Osteocyte (in vitro differentiated cells): Measurements from ENCODE around the gene CDKN3. TPM values are rescaled to one million over a fixed set of nuclear protein-coding genes. Genes with fewer than 3 reads are reported as not detected.

Experiments used
- DNase-seq: peaks from one replicate; pipeline ENCODE4 v3.0.0; 2021; ENCODE audit warnings: mixed read lengths; ENCODE audit not compliant: unreplicated experiment; ENCODE audit errors: extremely low spot score
- H3K27ac Mint-ChIP-seq: one replicate; pipeline ENCODE4 v1.8.0; 2021; ENCODE audit warnings: mild to moderate bottlenecking, mixed read lengths; ENCODE audit not compliant: unreplicated experiment
- H3K27me3 Mint-ChIP-seq: one replicate; pipeline ENCODE4 v1.8.0; 2021; ENCODE audit warnings: mixed read lengths; ENCODE audit not compliant: unreplicated experiment
- H3K36me3 Mint-ChIP-seq: one replicate; pipeline ENCODE4 v1.8.0; 2021; ENCODE audit warnings: mixed read lengths; ENCODE audit not compliant: unreplicated experiment
- H3K4me1 Mint-ChIP-seq: one replicate; pipeline ENCODE4 v1.8.0; 2021; ENCODE audit warnings: mixed read lengths; ENCODE audit not compliant: unreplicated experiment
- H3K4me3 Mint-ChIP-seq: one replicate; pipeline ENCODE4 v1.8.0; 2021; ENCODE audit warnings: mild to moderate bottlenecking, moderate library complexity, mixed read lengths; ENCODE audit not compliant: unreplicated experiment
- H3K9me3 Mint-ChIP-seq: one replicate; pipeline ENCODE4 v1.8.0; 2021; ENCODE audit warnings: mixed read lengths; ENCODE audit not compliant: unreplicated experiment
- CTCF ChIP-seq: fragments of 200-600 bp; sonication (generic); IDR thresholded peaks from 2 replicates; pipeline ENCODE4 v1.5.0; 2021; ENCODE audit warnings: antibody characterized with exemption, mild to moderate bottlenecking, moderate library complexity
- total RNA-seq: library from RNA; stranded (reverse); gene quantifications from 2 replicates; pipeline ENCODE4 v1.2.1, GENCODE V29; 2021

CDKN3 gene
- total RNA-seq, 1 donor from 2014 or later = 8.5 TPM

DNA sequence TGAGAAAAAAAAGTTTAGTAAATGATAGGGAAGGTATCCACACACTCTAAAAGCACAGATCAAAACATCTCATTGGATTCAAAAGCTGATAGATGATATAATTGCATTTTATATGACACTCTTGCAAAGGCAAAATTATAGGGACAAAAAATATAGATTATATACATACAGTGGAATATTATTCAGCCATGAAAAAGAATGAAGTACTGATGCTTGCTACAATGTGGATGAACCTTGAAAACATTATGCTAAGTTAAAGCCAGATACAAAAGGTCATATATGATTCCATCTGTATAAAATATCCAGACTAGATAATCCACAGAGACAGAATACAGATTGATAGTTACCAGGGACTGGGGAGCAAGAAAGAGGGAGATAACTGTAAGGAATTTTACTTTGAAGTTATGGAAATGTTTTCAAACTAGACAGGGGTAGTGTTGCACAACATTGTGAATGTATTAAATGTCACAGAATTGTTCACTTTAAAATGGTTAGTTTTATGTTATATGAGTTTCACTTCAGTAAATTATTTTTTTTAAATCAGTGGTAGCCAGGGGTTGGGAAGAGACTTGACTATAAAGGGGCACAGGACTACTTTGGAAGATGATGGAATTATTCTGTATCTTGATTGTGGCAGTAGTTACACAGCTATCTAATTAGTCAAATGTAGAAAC is 41.7 kb upstream of the CDKN3 start:
- Mint-ChIP-seq H3K36me3 (no peaks in the 10 kb centered on the region), H3K27me3 (peaks cover 14% of the 10 kb centered on the region), H3K27ac (no peak overlapping the region), H3K9me3 (no peaks in the 10 kb centered on the region), H3K4me3 (no peak overlapping the region), H3K4me1 (peaks cover 9% of the 10 kb centered on the region)
- no peak for DNase-seq
- no peak for TF ChIP-seq CTCF

DNA sequence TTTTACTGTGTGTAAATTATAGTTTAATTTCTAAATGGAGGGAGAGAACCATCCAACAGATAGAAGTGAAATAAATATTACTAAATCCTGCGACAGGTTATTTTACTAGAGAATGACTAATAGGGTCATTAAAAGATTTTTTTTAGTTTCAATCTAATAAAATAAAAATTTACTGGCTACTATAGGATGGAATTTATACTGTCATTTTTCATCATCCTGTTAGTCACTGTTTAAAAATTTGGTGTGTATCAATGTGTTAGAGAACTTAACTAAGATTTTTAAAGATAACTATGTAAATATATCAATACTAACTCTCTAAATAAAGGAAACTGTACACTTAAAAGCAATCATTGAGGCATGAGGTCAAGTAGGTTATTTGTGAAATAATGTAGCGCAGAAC is 41.1 kb upstream of the CDKN3 start:
- H3K9me3 Mint-ChIP-seq = no peaks in the 10 kb centered on the region
- H3K4me3 Mint-ChIP-seq = no peak overlapping the region
- peaks cover 13% of the 10 kb centered on the region for H3K27me3 Mint-ChIP-seq
- H3K36me3 Mint-ChIP-seq = no peaks in the 10 kb centered on the region
- no peak overlapping the region for H3K27ac Mint-ChIP-seq
- DNase-seq = no peak
- peaks cover 9% of the 10 kb centered on the region for H3K4me1 Mint-ChIP-seq
- no peak for TF ChIP-seq CTCF

DNA sequence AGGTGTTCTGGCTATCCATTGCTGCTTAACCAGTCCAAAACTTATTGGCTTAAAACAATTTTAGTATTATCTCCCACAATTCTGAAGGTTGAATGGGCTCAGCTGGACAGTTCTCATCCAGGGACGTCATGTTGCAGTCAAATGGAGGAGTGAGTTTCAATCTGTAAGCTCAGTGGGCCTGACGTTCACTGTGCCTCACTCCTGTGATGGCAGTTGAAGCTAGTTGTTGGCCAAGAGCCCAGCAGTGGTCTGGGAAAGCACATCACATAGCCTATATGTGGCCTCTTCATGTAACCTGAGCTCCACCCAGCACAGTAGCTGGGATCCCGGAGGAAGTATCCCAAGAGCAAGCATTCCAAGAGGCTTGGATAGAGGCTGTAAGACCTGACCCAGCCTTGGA is 40.6 kb upstream of the CDKN3 start:
- no peak overlapping the region for H3K4me3 Mint-ChIP-seq
- no peaks in the 10 kb centered on the region for H3K36me3 Mint-ChIP-seq
- TF ChIP-seq CTCF = no peak
- H3K9me3 Mint-ChIP-seq = no peaks in the 10 kb centered on the region
- H3K27ac Mint-ChIP-seq = no peak overlapping the region
- H3K4me1 Mint-ChIP-seq = peaks cover 9% of the 10 kb centered on the region
- peaks cover 13% of the 10 kb centered on the region for H3K27me3 Mint-ChIP-seq
- DNase-seq = no peak

GRCh38 chr14:54360667-54361066 is 36.1 kb upstream of the CDKN3 start:
- no peaks in the 10 kb centered on the region for H3K36me3 Mint-ChIP-seq
- H3K4me3 Mint-ChIP-seq = no peak overlapping the region
- no peak overlapping the region for H3K27ac Mint-ChIP-seq
- no peak for DNase-seq
- peaks cover 22% of the 10 kb centered on the region for H3K27me3 Mint-ChIP-seq
- H3K9me3 Mint-ChIP-seq = no peaks in the 10 kb centered on the region
- H3K4me1 Mint-ChIP-seq = peaks cover 13% of the 10 kb centered on the region
- no peak for TF ChIP-seq CTCF

DNA sequence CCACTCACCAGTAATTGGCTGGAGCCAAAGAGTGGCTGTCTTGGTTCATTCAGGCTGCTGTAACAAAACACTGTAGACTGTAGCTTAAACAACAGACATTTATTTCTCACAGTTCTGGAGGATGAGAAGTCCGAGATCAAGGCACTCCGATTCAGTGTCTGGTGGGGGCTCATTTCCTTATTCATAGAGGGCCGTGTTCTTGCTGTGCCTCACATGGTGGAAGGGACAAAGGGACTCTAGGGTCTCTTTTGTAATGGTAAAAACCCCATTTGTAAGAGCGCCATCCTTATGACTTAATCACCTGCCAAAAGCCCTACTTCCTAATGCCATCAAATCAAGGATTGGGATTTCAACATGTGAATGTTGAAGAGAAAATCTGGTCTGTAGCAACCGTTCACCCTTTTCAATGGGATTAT is 34.7 kb upstream of the CDKN3 start:
- no peak for DNase-seq
- Mint-ChIP-seq H3K4me3 (no peak overlapping the region), H3K27me3 (peaks cover 22% of the 10 kb centered on the region), H3K9me3 (no peaks in the 10 kb centered on the region), H3K36me3 (no peaks in the 10 kb centered on the region), H3K27ac (no peak overlapping the region), H3K4me1 (peaks cover 15% of the 10 kb centered on the region)
- no peak for TF ChIP-seq CTCF
